GM13977 (cell line): ENCODE data around the gene RLN3.

ENCODE experiments used
- DNase-seq: peaks from one replicate; pipeline ENCODE4 v3.0.0; 2012; ENCODE audit warnings: low spot score
- in situ Hi-C: fragments of 300-500 bp; cut with MboI; formaldehyde crosslinking; loops from one replicate; pipeline ENCODE4 v1.12.0; 2022; ENCODE audit warnings: low sequenced_read_pairs, low pct_unique_long_range_greater_than_20kb, mixed read lengths, inconsistent platforms; ENCODE audit not compliant: unreplicated experiment
- TF ChIP-seq, protein P1 (sequence below): IDR thresholded peaks from 2 replicates; pipeline ENCODE4 v1.5.1; 2012; ENCODE audit warnings: mild to moderate bottlenecking, control low read depth; ENCODE audit not compliant: insufficient read depth; ENCODE audit errors: extremely low read depth, missing control alignments

RLN3 gene

DNA sequence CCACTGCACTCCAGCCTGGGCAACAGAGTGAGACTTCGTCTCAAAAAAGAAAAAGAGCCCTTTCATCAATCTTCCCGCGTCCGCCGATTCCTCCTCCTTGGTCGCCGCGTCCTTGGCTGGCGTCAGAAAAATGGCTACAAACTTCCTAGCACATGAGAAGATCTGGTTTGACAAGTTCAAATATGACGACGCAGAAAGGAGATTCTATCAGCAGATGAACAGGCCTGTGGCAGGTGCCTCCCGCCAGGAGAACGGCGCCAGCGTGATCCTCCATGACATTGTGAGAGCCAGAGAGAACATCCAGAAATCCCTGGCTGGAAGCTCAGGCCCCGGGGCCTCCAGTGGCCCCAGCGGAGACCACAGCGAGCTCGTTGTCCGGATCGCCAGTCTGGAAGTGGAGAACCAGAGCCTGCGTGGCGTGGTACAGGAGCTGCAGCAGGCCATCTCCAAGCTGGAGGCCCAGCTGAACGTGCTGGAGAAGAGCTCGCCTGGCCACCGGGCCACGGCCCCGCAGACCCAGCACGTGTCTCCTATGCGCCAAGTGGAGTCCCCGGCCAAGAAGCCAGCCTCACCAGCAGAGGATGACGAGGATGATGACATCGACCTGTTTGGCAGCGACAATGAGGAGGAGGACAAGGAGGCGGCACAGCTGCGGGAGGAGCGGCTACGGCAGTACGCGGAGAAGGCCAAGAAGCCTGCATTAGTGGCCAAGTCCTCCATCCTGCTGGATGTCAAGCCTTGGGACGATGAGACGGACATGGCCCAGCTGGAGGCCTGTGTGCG is 42.5 kb downstream of the RLN3 start:
- DNase-seq, result no peak
- in situ Hi-C loops, result loop anchor here (10.0 to 25.0 kb wide), 2 partner anchors 196 to 483 kb away; partner anchors contain the start of gene NANOS3

GRCh38 chr19:14072535-14073260 is 44.8 kb downstream of the RLN3 start, which contains the start of gene MISP3:
Gene MISP3, plus strand, starts transcription at chr19:14072786. Its CDS starts 524 bp downstream, at chr19:14073310.
- TF ChIP-seq, protein P1, sequence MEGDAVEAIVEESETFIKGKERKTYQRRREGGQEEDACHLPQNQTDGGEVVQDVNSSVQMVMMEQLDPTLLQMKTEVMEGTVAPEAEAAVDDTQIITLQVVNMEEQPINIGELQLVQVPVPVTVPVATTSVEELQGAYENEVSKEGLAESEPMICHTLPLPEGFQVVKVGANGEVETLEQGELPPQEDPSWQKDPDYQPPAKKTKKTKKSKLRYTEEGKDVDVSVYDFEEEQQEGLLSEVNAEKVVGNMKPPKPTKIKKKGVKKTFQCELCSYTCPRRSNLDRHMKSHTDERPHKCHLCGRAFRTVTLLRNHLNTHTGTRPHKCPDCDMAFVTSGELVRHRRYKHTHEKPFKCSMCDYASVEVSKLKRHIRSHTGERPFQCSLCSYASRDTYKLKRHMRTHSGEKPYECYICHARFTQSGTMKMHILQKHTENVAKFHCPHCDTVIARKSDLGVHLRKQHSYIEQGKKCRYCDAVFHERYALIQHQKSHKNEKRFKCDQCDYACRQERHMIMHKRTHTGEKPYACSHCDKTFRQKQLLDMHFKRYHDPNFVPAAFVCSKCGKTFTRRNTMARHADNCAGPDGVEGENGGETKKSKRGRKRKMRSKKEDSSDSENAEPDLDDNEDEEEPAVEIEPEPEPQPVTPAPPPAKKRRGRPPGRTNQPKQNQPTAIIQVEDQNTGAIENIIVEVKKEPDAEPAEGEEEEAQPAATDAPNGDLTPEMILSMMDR, result no peak
- DNase-seq, result no peak
- in situ Hi-C loops, result loop anchor here (10.0 to 25.0 kb wide), 2 partner anchors 198 to 485 kb away; partner anchors contain the start of gene NANOS3

More for the DNA sequence above, 42.5 kb downstream of the RLN3 start:
- TF ChIP-seq, protein P1, result no peak

- in situ Hi-C loops, result loop anchor here (10.0 to 25.0 kb wide), 2 partner anchors 199 to 486 kb away; partner anchors contain the start of gene NANOS3
- TF ChIP-seq, protein P1, result peak; percentile 88
- peak; percentile 92 for DNase-seq
Observed at GRCh38 chr19:14073261-14073924, 45.4 kb downstream of the RLN3 start.

GRCh38 chr19:14073925-14074838 is 46.2 kb downstream of the RLN3 start:
- peak; percentile 41 for DNase-seq
- TF ChIP-seq, protein P1, result no peak
- in situ Hi-C loops, result loop anchor here (10.0 to 25.0 kb wide), 2 partner anchors 199 to 487 kb away; partner anchors contain the start of gene NANOS3

DNA sequence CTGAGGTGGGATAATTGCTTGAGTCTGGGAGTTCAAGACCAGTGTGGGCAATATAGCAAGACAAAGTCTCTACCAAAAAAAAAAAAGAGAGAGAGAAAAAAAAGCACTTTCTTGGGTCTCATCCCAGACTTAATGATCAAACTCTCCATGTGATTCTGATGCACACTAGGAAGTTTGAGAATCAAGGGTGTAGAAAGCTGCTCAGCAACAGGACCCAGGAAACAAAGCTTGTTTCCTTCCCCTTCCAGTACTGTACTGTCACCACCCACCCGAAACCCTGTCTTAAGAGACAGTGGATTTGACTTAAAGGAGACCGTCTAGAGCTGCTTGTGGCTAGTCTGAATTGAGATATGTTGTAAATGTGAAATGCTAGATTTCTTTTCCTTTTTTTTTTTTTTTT is 50.5 kb downstream of the RLN3 start:
- DNase-seq, result no peak
- in situ Hi-C loops, result loop anchor here (10.0 kb wide), 1 partner anchor 204 kb away; the partner anchor contains the start of gene NANOS3

More for the DNA sequence above, 50.5 kb downstream of the RLN3 start:
- TF ChIP-seq, protein P1, result no peak
